Colon (tissue), 2 donors: ENCODE results near the gene ZNF148.
"Not testable (repeated sequence)": the region's sequence is repeated elsewhere in the genome, so short reads cannot be mapped to it uniquely, and the experiment has no call there.

Experiments used
- FAIRE-seq: peaks from 2 replicates; lab custom pipeline; 2012; peaks lifted over from hg19 to GRCh38; lab: Jason Lieb, UNC
- donor health status: control.
- donor health status: control.

Gene ZNF148

DNA sequence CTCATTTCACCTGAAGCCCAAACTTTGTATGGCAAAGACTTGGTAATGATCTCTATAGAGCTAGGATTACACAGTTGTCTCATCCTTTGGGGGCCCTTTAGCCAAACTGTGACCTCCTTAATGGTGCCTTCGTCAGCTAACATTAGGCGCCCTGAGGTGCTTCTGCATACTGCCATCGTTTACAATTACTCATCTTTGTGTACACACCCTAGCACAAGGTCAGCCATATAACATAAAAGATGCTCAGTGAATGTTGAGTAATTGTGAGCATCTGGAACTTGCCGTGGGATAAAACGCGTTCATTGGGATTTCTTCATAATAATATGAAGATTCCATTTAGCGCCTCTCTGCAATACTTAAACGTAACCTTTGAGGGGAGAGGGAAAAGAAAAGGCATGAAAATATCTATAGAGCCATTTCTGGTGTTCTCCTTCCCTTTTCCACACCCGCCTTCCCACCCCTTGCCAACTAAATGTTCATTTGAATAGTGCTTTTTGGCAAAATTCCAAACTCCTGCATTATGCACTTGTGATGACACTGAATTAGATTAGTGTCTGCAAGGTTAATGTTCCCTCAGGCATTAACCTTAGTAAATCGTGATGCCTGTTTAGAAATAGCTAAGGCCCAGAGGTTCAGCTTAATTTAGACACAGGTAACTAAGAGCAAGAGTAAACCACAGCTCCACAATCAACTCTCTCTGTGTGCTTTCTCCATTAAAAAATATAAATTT lies 990 bp upstream of the ZNF148 start:
- FAIRE-seq, result no peak

DNA sequence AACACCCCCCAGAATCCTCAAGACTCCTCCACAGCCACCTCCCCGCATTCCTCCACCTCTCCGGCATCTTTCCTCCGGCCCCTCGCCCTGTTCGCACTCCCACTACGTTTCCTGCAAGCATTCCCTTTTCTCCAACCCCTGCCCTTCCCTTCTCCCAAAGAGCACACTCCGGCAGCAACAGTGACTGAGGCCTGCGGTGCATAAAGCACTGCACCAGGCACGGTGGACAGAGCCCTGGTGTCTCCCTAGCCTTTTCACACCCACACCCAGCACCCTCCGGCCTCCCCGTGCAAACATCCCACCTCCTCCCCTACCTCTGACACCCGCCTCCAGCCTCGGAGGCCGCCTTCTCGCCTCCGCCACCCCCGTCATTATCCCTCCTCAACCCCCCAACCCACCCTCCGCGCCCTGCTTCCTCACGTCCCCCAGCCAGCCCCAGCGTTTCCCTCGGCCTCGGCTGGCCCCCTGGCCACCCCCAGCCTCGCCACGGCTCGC lies 577 bp downstream of the ZNF148 start:
- FAIRE-seq, result no peak

DNA sequence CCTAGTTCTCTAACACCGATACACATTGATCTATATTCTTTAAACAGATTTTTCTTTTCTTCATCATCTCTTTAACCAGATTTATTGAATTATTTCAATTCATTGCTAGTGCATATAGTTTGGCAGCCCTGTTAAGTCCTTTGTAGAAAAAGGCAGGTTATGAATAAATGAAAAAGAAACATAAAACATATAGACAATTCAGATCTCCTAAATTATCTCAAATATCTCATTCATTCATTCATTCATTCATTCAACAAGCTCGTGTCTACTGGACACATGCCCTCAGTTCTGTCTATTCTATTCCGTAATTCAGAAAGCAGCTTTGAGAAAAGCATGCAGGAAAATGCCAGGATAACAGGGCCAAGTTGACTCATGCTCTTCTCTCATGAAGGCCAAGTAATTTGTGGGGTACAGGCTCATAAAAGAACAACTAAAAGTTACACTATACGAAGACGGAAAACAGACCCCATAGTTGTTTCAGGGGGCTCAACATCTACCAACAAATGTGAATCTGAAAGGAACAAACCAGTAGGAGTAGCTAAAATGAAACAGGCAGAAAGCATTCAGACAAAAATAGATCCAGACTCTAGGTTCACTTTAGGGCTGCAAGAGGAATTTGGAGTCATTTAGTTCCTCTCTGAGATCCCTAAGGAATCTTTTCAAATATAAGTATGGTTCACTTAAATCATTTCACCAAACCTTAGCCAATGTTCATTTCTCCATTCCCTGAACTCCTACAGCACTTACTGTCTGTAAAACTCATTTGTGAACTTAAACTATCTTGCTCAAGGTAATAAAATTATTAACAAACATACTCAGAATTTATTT lies 7.5 kb downstream of the ZNF148 start:
- no peak for FAIRE-seq

DNA sequence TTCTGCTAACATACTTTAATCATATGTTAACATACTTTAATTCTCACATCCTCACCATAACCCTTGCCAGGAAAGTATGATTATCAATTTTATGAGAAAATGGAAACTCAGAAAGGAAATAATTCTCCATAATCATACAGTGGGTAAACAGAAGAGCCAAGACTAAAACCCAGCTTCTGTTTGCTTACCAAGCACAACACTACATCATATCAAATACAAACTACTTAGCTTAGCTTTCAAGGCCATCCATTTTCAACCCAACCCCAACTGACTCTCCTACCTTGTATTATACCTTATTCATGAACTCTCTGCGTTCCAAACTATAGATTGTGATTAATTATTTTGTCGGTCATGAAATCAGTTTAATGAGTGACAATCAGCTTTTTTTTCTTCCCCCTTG lies 9.0 kb downstream of the ZNF148 start:
- FAIRE-seq, result no peak

DNA sequence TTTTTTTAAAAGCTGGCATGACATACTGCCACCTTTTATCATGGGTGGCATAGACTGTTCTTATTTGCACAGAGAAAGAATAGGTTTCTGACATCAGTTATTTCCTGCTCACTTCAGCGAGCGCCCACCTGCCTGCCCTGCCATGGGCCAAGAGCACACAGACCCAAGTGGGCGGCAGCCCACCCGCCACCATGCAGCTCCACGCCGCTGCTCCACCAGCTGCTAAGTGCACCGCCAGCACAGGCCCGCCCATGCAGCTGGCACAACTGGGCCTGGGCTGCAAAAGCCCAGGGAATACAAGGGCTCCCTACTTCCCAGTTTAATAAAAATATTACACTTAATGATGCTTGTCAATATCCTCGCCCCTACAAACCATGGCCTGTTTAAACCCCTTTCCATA lies 15.4 kb downstream of the ZNF148 start:
- FAIRE-seq, result no peak

DNA sequence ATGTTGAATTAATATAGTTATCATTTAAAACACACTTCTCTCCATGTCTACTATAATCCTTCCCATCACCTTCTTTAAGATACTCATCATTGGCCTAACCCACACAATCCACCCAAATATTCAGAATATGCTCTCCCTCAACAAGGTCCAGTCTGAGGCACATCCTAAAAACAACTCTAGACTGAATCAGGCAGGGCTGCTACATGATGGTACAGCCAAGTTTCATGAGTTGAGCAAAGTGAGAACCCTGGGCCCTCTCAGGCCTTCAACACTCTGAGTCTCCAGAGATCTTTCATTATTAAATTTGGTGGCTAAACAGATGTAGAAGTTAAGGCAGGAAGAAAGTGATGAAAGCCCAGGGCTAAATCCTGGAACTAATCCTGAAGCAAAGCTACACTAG lies 16.2 kb downstream of the ZNF148 start:
- FAIRE-seq, result no peak

DNA sequence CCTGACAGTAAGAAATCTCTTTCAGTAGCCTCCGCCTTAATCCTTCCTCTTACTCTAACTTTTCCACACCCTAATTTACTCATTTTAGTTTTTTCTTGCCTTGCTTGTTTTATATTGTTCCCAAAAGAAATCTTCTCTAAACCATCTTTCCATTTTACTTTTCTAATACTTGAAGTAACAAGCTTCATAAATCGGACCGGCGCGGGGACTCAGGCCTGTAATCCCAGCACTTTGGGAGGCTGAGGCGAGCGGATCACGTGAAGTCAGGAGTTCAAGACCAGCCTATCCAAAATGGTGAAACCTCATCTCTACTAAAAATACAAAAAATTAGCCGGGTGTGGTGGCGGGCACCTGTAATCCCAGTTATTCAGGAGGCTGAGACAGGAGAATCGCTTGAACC lies 17.3 kb downstream of the ZNF148 start:
- FAIRE-seq, result no peak

DNA sequence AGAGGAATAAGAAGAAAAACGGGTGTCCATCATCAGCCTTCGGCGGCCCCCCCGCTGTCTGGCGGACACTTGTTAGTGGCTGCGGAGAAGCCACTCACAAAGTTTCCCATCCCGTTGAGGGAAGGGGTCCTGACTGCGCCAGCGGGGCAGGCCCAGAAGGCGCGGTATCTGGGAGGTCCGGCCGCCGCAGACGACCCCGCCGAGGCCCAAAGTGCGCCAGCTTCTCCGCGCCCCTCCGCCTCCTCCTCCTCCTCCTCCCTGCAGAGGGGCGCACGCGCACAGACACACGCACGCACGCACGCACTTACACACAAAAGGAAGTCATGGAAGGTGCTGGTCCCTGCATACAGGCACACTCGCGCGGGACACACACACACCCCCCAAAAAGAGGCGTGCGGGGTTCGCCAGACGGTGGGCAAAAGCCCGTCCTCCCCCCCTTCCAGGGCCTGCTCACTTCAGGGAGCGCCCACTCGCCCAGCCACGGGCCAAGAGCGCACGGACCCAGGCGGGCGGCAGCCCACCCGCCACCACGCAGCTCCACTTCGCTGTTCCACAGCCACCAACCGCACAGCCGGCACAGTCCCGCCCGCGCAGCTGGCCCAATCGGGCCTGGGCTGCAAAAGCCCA lies 18.0 kb downstream of the ZNF148 start:
- FAIRE-seq, result no peak

DNA sequence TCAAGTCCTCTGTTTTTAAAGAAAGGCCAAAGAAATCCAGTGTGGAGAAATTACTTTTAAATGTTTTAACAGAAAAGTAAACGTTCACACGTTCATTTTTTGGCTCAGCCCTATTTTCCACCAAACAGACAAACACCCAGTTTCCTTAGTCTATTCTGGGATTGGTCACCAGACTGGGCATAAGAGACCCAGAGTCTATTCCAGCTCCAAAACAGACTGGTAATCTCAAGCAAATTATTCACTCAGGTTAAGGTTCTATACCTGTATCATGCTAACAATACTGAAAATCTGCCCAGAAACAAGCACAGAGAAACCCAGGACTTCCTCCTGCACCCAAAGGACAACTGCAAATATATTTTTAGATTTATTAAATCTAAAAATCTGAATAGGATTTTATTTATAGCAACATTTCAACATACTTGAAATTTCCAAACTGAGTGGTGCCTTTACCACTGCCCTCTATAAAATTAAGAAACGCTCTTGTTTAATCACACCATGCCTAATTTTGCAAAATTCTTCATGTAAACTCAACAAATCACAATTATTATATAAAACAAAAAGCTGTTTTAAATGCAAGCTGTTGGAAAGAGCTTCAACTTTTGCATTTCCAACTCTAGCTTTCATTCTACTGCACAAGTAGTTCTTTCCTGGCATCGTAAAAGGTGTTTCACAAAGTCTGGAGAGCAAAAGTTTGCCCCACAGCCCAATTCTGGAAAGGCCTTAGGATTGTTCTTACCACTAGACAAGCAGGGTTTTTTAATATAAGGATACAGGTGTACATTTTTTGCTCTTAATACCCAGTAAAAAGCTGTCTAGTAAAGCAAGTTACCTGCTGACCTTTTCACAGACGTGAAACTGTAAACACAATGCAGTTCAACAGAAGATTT lies 18.7 kb downstream of the ZNF148 start:
- FAIRE-seq, result no peak

DNA sequence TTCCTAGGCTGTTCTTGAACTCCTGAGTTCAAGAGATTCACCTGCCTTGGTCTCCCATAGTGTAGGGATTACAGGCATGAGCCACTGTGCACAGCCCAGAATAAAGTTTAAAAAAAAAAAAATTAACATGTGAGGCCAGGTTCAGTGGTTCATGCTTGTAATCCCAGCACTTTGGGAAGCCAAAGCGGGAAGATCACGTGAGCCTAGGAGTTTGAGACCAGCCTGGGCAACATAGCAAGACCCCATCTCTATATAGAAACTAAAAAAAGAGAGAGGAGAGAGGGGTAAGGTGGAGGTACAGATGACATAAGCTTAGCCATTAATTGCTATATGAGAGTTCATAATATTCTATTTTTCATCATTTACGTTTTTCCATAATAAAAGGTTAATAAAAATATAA lies 21.5 kb downstream of the ZNF148 start:
- FAIRE-seq, result no peak

DNA sequence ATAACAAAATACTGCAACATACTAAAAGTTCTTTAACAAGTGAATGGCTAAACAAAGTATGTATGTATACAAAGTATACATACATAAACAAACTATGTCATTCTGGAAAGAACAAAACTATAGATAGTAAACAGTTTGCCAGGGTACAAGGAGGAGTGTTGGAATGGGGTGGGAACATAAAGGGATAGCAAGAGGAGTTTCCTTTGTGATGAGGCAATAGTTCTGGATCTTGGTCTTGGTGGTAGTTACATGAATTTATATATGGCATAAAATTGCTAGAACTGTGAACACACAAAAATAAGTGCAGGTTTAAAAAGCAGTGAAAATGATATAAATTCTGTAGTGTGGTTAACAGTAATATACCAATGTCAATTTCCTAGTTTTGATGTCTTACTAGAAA lies 22.0 kb downstream of the ZNF148 start:
- no peak for FAIRE-seq

DNA sequence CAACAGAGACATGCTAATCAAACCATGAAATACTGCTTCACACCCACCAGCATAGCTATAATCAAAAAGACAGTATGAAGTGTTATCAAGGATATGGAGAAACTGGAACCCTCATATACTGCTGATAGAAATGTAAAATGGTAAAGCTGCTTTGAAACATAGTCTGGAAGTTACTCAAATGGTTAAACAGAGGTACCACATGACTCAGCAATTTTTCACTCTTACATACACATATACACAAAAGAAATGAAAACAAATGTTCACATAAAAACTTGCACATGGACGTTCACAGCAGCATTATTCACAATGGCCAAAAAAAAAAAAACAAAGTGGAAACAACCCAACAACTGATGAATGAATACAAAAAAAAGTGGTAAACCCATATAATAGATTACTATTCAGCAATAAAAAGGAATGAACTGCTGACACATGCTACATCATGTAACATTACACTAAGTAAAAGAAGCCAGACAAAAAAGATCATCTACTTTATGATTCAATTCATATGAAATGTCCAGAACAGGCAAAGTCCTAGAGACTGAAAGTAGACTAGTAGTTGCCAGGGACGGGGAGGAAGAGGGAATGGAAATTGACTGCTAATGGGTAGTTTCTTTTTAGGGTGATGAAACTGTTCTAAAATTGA lies 23.2 kb downstream of the ZNF148 start:
- FAIRE-seq, result no peak

DNA sequence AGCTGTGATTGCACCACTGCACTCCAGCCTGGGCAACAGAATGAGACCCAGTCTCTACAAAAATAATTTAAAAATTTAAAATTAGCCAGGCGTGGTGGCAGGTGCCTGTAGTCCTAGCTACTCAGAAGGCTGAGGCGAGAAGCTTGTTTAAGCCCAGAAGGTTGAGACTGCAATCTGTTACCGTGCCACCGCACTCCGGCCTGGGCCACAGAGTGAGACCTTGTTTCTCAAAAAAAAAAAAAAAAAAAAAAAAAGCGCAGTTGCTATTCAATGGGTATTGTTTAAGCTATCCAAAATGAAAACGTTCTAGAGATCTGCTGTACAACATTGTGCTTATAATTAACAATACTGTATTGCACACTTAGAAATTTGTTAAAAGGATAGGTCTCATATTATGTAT lies 24.0 kb downstream of the ZNF148 start:
- no peak for FAIRE-seq

DNA sequence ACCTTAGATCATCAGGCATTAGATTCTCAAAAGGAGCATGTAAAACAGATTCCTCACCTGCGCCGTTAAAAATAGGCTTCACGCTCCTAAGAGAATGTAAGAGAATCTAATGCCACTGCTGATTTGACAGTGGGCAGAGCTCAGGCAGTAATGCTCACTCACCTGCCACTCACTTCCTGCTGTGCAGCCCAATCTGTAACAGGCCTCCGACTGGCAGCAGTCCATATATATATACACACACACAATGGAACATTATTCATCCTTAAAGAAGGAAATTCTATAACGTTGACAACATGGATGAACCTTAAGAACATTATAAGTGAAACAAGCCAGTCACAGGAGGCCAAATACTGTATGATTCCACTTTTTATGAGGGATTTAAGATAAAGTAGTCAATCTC lies 24.5 kb downstream of the ZNF148 start:
- no peak for FAIRE-seq

DNA sequence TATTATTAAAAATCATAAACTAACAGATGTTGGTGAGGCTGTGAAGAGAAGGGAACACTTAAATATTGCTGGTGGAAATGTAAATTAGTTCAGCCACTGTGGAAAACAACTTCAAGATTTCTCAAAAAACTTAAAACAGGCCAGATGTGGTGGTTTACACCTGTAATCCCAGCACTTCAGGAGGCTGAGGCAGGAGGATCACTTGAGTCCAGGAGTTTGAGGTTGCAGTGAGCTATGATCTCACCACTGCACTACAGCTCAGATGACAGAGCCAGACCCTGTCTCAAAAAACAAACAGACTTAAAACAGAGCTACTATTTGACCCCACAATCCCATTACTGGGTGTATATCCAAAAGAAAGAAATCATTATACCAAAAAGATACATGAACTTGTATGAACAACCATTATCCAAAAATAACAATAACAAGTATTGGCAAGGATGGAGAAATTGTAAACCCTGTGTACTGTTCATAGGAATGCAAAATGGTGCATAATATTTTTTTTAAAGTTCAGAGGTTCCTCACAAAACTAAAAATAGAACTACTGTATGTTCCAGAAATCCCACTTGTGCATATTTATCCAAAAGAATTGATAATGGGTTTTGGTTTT lies 25.5 kb downstream of the ZNF148 start:
- FAIRE-seq, result no peak

DNA sequence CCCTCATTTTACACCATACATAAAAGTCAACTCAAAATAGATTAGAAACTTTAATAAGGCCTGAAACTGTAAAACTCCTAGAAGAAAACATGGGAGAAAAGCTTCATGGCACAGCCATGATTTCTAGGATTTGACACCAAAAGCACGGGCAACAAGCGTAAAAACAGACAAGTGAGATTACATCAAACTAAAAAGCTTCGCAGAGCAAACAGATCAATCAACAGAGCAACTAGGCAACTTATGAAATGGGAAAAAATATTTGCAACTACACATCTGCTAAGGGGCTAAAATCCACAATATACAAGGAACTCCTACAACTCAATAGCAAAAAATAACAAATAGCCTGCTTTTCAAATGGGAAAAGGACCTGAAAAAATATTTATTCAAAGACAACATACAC lies 26.1 kb downstream of the ZNF148 start:
- FAIRE-seq, result no peak

DNA sequence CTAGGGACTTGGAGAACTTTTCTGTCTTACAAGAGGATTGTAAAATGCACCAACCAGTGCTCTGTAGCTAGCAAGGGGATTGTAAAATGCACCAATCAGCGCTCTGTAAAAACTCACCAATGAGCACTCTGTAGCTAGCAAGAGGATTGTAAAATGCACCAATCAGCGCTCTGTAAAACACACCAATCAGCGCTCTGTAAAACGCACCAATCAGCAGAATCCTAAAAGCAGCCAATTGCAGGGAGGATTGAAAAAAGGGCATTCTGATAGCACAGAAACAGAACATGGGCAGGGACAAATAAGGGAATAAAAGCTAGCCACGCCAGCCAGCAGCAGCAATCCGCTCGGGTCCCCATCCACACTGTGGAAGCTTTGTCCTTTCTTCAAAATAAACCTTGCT lies 31.8 kb downstream of the ZNF148 start:
- FAIRE-seq, result not testable (repeated sequence)

DNA sequence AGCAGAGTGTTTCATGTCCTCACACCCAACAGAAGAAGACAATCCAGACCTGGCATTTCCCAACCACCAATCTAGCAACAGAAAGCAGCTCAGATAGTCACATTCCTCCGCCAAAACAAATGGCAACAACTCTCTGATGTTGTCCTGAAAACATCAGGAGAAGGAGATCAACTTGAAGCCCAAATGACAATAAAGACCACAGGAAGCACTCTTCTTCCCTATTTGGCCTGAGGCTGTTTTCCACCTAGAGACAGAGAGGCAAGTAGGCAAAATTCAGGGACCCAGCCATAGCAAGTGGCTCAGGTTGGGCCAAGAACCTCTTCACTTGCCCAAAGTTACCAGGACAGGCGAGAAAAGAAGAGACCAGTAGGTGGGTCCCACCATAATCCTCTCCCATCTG lies 35.0 kb downstream of the ZNF148 start:
- FAIRE-seq, result no peak

DNA sequence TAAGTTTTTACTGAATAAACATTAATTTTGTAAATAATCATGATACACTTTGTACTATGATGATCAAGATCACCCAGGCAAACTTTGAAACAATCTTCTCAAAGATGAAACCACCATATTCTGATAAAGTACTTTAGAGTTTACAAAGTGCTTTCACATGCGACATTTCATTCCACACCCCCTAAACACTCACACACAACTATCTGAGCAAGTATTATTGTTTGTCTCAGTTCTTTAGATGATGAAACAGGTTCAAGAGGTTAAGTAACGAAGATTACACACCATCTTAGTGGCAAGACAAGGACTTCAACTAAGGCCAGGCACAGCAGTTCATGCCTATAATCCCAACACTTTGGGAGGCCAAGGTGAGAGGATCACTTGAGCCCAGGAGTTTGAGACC lies 37.6 kb downstream of the ZNF148 start:
- FAIRE-seq, result no peak

DNA sequence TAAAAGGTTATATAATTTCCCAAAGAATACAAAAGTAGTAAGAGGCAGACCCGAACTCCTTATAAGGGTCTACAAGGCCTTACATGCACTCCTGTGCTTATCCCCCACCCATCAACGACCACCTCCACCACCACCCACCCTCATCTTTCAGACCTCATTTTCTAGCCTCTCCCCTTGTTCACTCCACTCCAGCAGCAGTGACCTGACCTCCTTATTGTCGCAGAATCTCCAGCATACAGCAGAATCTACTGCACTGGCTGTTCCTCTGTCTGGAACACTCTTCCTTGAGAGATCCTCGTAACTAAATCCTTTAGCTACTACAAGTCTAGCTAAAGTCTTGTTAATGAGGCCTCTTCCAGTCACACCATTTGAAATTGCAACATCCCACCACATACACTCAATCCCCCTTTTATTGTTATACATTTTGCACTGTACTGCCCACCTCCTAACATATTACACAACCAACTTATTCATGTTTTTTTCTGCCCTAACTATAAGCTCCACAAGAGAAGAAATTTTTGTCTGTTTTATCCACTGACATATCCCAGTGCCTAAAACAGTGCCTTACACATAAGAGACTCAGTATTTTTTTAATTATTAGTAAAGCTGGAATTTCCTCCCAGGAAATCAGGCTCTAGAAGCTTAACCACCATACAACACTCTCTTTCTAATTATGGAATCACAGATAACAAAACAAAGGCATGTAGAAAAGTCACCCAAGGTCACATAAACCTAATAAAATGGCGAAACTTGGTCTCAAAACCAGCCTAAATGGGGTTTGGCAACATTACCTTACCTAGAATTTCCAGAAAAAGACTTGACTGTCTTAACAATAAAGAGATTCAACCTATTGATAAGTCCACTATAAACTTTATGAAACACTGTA lies 40.2 kb downstream of the ZNF148 start:
- FAIRE-seq, result no peak
